RPMI8226 (cell line): ENCODE measurements around the gene ATP8B3.

Source experiments
- DNase-seq: peaks from one replicate; pipeline ENCODE4 v3.0.0-alpha.2; 2015

ATP8B3 gene

DNA sequence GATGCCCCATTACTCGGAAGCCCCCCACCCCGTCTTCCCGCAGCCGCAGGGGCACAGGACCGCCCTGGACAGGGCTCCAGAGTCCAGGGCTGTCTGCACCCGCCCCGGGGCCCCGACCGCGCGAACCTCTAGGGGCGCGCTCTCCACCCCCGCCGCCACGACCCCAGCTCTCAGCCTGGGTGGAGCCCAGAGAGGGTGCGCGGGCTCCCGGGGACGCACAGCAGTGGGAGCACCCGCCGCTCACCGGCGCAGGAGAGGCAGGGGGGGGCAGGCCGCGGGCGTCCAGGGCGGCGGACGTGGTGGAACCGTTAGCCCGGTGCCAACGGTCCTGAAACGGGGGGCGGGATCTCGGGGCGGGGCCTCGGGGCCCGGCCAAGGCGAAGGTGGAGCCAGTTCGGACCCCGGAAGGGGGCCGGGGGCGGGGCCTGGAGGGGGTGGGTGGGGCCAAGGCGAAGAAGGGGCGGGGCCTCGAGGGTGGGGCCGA is at the start of gene ATP8B3:
Gene ATP8B3, minus strand, starts transcription at position 335 of the 484 bp plus-strand sequence. CDS start 540 bp downstream, outside the sequence.
- no peak for DNase-seq

- no peak for DNase-seq
These were observed 49.5 kb upstream of the ATP8B3 start for GRCh38 chr19:1861599-1862031.

DNA sequence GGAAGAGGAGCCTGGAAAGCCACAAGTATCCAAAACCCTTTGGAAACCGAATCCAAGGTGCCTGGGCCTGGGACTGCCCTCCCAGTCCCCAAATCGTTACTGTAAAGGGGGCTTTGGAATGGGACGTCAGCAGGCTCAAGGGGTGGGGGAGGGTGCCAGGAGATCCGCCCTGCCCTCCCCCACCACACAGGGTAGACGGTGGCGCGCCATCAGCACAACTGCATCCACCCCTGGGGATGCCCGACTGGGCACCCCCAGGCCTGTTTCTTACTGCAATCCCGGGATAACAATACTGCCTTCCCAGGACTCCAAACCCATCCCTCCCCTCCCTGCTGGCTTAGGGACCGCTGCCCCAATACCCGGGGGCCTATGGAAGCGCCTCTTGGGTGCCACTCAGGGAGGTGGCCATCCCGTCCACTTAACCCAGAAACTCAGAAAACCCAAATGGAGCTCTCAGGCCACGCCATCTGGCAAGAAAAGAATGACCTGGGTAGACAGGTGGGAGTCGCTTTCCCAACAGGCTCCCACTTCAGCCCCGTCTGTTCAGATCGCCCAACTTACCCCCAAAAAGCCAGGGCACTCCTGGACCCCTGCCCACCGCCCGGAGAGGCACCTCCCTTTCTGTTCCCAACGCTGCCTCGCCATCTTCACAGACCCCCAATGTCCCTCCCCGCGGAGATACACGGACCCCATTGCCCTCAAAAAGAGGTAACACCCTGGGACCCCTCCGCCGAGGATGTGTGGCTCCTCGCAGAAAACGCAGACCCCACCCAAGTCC is 48.9 kb upstream of the ATP8B3 start:
- DNase-seq = no peak

GRCh38 chr19:1860042-1860775 is 48.1 kb upstream of the ATP8B3 start:
- DNase-seq = no peak

GRCh38 chr19:1859331-1859781 is 47.3 kb upstream of the ATP8B3 start:
- no peak for DNase-seq

- DNase-seq = peak; percentile 27
These were observed 46.5 kb upstream of the ATP8B3 start for GRCh38 chr19:1858412-1859081.

GRCh38 chr19:1857648-1858326 is 45.7 kb upstream of the ATP8B3 start:
- DNase-seq = peak; percentile 25

DNA sequence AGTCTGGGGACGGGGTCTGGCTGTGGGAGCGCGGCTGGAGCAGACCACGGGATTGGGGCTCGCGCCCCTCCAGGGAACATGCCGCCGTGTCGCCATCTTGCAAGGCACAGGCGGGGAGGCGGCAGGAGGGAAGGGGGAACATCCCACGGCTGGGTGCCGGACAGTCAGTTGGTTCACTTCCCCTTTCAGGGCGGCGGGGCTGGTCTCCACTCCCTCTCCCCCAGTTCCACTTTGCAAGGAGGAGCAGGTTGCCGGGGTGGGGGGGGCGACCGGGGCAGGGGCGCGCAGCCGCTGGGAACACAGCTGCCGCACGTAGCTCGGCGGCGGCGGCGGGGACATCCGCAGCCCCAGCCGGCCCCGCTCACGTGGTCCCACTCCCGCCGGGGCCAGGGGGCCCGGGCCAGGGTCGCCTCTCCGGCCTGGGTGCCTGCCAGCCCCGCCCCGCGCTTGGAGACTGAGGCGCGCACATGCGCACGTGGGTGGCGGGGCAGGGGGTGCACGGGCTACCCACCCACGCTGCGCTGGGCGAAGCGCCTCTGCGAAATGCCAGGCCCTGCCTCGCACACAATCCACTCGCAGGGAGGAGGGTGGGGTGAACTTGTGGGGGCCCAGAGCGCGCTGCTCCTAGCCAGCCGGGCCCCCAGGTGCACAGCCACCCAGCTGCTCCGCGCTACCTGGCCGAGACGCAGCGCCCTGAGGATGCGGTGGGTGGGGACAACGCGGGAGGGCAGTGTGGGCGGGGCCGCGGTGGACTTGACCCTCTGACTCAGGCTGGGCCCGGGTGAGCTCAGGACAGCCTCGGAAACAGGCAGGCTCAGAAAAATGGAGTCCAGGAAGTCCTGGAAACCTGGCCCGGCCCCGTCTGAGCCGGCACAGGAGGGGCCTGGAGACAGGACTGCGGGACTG is 44.9 kb upstream of the ATP8B3 start:
- peak; percentile 92 for DNase-seq

DNA sequence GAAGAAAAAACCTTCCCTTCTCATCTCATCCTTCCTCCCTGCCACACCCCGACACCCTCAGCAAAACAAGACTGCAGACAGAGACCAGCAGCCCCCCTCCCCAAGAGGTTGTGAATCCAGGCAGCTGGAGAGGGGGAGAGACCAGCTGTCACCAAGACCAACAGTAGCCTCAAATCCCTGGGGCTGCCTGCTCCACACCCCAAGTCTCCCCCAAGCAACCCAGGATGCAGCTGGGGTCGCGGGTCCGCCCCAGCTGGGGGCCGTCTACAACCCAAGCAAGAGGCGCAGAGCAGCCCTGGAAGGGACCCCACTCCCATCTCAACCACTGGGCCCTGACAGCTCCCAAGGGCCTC is 44.2 kb upstream of the ATP8B3 start:
- DNase-seq = no peak

DNA sequence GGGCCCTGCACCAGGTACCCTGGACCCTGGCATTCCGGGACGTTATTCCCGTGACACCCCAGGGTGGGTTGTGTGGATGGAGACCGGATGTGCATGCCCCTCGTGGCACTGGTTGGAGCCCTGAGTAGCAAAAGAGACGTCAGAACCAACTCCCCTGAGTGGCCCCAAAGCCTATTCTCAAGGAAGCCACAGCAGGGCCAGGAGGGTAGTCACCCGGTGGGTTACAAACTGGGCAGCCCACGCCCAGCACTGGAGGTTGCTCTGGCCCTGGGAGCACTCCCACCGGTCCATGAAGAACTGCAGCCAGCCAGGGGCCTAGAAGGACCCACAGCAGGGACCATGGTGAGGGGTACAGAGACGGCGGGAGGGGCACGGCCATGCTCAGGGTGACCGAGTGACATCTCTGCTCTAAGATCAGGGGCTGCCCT is 43.8 kb upstream of the ATP8B3 start:
- peak; percentile 40 for DNase-seq

DNA sequence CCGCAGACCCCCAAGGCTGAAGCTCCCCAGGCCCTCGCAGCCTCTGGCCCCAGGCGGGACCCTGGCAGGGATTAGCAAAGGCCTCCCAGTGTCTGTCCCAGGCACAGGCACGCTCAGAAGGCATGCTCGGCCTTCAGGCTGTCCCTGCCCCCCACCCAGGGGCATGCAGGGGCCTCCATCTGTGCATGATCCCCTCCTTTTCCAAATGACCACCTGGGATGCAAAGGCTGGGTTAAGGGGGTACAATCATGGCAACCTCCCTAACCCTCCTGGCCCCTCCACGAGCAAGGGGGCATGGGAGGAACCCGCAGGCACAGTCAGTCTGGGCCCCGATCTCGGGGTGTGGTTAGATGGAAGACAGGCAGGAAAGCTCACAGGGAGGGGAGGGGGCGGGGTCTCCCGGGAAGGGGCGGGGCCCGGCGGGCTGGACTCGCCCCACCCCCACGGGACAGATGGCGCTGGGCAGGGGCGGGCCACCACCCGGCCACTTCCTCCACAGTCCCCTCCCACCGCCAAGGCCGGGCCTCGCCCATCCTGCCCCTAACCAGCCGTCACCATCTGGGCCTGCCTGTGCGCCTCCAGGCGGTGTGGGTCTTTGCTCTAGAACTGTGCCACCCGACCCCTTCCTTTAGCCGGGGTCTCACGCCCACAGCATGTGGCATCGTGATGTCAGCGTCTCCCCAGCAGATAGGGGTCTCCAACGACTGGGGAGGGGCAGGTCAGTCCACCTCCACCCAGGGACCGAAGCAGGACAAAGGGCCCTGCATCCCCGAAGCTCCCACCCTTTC is 43.2 kb upstream of the ATP8B3 start:
- DNase-seq = peak; percentile 95

GRCh38 chr19:1854542-1855039 is 42.5 kb upstream of the ATP8B3 start:
- DNase-seq = no peak

- DNase-seq = no peak
These were observed 42.0 kb upstream of the ATP8B3 start for GRCh38 chr19:1854039-1854541.

DNA sequence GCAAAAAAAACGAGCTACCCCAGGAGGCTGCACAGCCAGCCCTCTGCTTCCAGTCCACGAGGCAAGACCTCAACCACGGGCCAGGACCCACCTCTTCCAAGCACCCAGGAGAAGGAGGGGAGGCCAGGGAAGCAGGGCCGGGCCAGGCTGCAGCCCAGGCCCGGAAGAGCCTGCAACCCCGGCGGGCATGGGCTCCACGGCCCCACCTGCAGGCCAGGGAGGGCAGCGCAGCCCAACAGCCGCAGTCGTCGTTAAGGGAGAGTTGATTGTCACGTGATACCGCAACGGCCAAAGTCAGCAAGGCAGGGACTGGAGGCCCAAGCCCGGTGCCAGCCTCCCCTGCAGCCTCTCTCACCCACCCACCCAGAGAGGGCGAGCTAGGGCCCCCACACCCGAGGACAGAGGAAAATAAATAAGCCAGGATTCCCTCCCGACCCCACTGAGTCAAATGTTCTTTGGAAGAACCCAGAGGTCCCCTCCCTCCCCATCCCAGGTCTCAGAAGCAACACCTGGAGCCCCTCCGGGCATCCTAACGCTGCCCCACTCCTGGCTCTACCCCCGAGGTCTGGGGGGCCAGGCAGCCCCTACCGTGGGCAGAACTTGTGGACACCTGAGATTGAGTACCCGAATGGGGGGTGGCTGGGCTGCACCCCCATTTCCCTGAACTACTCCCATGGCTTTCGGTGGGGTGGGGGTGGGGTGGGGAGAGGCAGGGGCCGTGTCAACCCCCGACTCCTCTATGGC is 41.4 kb upstream of the ATP8B3 start:
- DNase-seq = peak; percentile 91

- no peak for DNase-seq
These were observed 40.6 kb upstream of the ATP8B3 start for GRCh38 chr19:1852581-1853128.

DNA sequence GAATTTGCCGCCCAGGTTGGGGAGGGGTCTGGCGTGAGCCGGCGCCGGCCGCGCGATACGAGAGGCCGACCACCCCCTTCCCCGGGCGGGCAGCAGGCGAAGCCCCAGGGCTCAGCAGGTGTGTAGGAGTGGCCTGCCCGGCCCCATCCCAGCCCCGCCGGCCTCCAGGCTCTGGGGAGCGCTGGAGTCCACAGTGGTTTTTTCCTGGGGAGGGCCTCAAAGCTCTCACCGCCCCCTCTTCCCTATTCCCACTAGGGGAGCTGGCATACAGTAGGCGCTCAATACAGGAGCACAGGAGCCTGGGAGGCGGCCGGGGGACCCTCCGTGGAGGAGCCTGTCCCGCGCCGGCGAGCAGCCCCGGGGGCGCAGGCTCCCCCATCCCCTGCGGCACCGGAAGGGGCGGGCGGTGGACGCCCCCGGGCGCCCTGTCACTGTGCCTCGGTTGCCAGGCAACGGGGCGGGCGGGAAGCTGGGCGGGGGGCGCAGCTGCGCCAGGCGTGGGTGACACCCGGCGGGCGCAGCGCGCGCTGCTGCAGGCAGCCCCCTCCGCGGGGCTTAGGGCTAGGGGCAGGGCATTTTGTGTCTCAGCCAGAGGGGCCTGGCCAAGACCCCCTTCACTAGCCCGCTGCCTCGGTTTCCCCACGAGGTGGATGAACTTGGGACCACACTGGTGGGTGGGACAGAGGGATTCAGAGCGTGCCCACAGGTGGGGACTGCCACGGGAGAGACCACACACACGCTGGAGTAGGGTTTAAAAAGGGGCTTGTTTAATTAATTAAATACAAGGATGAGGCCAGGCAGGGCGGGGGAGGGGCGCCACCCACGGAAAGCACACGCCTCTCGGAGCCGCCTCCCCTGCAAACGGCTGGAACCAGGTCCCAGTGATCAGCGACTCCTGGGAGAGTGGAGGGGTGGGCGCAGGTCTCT is 39.8 kb upstream of the ATP8B3 start:
- DNase-seq = no peak

- no peak for DNase-seq
These were observed 39.0 kb upstream of the ATP8B3 start for GRCh38 chr19:1850809-1851653.
